GM20431 (cell line): ENCODE results near the gene APCDD1L.
"Not testable (repeated sequence)": the region's sequence is repeated elsewhere in the genome, so short reads cannot be mapped to it uniquely, and the experiment has no call there.

Experiments used
- in situ Hi-C: fragments of 300-500 bp; cut with MseI, MboI; formaldehyde crosslinking; loops from one replicate; pipeline ENCODE4 v1.15.0; 2020; ENCODE audit warnings: low sequenced_read_pairs; ENCODE audit not compliant: unreplicated experiment

Gene APCDD1L

DNA sequence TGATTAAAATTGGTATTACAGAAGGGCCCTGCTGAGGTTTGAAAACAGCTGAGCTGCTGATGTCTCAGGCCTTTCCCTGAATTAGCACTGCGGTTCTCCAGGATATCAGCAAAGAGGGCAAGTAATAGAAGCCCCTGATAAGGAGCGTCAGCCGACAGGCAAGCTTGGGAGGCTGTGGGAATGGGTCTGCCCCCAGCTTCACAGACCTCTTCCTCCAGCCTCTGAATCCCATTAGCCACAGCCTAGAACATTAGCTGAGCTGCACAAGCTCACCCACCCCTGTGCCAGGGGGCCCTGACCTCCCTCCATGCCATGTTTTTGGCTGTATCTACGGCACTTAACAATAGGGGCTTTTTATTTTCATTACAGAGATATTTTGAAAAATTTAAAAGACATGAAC, 66.2 kb downstream of the APCDD1L start:
- in situ Hi-C loops: no loop called here

DNA sequence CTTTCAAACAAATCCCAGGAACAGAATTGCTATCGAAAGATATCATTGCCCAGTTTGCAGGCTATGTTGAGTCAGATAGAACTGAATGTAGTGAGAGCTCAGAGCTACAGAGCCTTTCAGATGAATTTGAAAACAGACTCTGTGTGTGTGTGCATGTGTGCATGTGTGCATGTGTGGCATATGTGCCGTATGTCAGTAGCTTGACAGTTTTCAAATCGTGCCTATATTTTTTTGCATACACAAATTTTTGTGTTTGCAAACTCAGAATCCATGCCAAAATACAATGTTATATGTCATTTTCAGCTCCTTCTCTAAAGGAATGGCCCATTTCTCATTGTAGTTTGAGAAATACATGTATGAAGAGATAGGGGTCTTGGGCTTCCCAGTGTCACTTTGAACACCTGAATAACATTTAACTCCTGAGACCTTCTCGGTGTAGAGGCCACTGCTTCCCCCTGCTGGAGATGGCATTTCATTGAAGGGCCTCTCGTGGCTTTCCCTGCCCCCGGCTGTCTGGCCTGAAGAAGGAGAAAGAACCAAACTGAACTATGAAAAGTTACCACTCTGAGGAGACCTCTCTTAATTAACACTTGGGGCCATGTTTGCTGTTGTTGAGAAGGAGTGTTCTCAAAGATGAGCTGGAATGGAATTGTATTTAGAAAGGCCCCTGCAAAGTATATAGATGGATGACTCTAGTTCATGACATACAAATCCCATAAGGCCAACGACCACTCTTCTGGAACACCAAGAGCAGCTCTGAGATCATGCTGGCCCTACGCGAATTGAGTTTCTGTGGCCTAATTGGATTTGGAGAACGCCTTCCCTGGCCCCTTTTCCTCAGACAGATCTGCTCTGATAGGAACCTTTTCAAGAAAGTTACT, 67.4 kb downstream of the APCDD1L start:
- in situ Hi-C loops: no loop called here

DNA sequence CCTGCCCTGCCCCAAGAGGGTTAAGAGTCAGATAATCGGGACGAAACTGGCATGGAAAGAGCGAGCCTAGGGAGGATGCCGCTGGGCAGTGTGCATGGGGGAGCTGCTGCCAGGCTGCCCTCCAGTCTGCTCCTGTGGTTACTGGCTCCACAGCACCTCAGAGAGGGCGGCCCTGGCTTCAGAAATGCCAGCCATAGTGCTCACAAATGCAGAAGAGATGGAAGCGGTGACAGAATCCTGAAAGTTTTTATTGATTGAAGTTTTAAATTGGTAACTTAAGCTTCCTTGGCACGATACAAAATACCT, 68.3 kb downstream of the APCDD1L start:
- in situ Hi-C loops: no loop called here

DNA sequence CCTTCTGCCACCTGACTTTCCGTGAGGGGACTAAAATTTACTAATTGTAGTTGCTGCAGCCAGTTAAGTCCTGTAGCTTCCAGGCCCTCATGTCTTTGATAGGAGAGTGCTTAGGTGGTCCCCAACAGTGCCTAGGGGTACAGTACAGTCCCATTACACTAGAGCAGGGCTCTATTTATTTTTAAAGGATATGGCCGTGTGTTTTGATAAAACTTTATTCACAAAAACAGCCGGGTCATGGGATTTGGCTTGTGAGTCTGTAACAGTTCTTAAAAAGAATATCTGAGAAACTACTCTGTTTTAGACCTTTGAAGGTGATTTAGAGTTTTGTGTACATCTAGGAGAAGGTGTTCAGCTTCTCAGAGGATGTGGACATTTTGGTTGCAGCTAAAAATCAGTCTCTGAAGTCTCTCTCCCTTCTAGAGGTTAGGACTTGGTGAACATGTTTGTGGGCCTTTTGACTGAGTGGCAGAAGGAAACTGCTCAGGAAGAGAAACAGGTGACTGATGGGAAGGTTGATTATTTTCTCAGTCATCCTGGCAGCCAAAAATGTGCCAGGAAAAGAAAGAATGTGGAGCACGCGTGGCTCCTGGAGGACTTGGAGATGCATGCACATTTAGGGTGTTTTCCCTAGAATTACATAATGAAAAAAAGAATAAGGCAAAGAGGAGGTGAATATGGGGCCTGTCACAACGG, 68.8 kb downstream of the APCDD1L start:
- in situ Hi-C loops: no loop called here

DNA sequence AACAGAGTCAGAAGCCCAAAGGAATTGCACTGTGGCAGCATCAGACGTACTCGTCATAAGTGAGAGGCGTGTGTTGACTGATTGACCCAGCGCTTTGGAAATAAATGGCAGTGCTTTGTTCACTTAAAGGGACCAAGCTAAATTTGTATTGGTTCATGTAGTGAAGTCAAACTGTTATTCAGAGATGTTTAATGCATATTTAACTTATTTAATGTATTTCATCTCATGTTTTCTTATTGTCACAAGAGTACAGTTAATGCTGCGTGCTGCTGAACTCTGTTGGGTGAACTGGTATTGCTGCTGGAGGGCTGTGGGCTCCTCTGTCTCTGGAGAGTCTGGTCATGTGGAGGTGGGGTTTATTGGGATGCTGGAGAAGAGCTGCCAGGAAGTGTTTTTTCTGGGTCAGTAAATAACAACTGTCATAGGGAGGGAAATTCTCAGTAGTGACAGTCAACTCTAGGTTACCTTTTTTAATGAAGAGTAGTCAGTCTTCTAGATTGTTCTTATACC, 70.4 kb downstream of the APCDD1L start:
- in situ Hi-C loops: no loop called here

DNA sequence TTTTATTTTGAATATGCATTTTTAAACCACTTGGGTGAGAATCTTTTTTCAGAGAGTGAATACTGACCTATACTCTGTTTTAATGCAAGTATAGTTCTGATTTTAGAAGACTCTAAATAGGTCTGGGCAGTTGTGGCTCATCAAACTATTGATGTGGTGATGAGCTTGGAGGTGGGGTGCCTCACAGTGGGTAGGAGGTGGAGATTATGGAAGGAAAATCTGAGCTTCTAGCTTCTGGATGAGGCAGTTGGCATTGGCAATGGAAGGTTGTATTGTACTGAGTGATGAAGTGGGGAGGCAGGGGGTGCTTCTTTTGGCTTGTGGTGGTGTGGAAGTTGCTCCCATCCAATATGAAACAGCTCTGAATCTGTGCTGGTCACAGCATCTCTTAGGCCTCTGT, 73.5 kb downstream of the APCDD1L start:
- in situ Hi-C loops: no loop called here

DNA sequence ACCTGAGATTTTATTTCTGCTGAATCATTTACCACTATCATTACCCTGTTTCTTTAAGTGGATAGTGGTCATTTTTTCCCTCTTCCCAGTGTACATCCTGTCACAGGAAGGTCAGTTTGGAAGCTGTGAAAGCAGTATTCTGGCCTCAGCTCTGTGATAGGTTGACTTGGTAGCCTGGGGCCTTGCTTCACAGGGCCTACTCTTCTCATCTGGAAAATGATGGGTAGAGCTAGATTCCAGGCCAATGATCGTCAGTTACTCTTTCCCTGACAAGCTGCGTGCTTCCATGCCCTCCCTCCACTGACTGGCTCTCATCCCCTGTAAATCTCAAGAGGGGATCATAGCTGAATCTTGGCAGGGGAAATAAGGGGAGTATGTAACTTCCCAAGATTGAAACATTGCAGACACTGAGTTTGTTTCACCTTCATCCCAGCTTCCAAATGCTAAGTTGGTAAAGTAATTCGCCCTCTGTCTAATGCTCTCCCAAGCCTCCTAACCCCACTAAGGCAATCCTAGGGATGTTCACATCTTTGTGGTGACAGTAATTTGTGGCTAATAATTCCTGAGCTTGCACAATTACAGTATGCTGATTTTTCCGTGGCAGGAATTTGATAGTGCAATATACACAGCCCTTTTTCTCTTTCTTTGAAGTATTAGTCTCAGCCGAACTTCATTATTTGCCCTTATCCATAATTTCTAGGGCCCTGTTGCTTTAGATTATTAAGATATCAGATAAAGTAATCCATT, 75.0 kb downstream of the APCDD1L start:
- in situ Hi-C loops: no loop called here

DNA sequence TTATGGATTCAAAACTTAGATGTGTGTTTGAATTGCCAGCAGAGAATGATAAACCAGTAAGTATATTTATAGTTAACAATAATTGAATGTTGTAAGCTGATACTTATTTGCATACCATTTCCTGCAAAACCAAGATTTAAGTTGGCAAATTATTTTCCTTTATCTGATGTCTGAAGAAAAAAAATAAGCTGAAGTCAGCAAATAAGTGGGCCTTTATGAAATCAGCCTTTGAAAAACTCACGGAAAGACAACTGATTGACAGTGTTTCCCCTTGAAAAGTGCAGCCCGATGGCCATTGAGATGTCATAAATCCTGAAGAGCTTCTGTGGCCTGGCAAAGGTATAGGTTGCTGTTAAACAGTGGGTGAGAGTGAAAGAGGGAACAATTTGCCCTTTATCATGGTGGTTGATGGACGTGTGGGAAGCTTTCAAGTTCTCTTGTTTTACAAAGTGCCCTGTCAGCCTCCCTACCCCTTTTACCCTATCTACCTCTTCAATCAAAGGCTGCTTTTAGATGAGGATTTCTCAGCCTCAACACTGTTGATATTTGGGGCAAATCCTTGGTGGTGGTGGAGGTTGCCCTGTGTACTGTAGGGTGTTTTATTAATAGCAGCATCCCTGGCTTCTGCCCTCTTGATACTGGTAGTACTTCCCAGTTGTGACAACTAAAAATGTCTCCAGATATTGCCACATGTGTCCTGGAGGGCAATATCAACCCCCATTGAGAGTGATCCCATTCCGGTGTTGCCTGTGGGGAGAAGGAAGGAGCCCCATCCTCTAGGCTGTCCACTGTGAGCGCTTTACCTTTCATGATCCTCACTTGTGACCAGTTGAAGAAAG, 76.0 kb downstream of the APCDD1L start:
- in situ Hi-C loops: no loop called here

DNA sequence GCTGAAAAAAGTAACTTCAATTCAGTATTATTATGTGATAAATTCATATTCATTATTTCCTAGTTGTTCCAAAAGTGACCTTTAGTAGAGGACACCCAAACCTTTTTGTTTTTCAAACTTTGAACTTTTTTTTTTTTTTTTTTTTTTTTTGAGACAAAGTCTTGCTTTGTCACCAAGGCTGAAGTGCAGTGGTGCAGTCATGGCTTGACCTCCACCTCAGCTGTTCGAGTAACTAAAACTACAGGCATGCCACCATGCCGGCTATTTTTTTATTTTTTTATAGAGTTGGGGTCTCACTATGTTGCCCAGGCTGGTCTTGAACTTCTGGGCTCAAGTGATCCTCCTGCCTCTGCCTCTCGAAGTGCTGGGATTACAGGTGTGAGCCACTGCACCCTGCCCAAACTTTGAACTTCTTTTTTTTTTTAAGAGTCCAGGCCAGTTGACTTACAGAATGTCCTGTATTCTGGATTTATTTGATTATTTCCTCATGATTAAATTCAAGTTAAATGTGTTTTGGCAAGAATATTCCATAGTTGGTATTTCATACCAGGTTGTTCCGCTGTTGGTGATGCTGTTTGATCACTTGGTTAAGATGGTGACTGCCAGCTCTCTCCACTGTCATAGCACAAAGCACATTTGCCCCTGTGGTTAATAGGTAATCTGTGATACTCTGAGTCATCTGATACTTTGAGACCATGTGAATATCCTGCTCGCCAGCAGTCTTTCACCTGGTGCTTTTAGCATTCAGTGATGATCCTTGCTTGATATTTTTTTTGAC, 78.1 kb downstream of the APCDD1L start:
- in situ Hi-C loops: no loop called here

DNA sequence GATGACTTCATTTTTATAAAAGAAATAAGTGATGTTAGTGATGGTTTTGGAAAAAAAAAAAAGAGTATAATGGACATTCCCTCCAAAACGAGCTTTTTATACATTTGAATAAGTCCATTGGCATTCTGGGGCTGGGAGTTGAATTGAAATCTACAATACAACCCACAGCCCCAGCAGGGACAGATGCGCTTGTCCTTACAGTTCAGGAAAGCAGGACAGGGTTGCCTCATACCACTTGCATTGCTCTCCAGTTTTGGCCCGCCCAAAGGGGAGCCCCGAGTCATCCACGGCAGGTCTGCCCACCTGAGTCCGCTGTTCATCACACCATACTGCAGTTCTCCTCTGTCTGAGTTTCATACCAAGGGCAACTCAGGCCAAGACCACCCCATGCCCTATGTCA, 80.0 kb downstream of the APCDD1L start:
- in situ Hi-C loops: no loop called here

DNA sequence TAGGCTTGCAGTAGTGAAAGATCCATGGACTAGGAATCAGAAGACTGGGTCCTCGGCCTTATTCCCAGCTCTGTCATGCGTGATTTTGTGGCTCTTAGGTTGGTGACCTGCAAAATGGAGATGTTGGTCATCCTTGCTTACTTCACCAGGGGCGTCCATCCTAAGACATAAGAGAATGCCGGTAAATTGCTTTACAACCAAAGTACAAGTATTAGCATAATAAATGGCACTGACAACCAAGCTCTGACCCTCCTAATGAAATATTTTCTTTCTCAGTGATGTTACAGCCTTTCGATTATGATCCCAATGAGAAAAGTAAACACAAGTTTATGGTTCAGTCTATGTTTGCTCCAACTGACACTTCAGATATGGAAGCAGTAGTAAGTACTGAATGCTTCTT, 80.9 kb downstream of the APCDD1L start:
- in situ Hi-C loops: no loop called here

DNA sequence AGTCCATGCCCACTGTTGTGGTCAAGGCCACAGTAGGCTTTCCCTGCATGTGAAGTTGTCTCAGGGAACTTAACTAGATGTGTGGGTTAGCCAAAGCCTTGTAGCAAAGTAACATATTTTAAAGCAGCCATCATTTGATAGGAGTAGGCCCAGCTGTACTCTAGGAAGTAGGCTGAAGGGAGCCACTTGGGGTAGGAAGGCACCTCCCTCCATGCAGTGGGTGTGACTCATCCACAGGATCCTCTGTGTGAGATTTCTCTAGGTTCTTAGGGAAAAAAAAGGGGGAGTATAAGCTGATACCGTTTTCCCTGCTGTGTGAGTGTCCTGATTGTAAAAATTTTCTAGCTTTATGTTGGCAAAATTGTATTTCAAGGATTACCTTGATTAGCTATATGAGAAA, 81.4 kb downstream of the APCDD1L start:
- in situ Hi-C loops: no loop called here

DNA sequence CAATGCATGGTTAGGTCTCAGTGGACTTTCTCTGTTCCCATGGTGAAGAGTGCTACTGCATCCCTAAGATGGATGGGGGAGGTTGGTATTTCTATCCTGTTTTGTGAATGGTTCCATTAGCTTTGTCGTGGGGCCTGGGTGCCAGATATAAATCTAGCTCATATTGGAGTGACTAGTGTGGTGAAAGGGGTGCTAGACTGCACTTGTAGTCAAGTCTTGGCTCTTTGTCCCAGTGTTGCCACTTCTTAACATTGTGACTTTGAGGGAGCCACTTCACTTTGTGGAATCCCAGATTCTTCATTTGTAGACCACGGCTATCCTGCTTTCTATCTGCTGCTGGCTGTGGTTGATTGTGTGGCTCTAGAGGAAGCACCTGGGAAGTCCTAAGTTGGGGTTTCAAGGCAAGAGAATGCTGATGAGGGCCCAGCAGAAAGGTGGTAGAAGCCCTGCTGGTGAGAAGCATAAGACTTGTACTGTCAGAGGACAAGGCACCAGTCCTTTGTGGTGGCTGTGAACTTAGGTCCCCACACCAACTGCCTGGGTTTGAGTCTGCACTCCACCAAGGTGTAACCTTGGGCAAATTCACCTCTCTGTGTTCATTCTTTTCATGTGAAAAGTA, 82.1 kb downstream of the APCDD1L start:
- in situ Hi-C loops: no loop called here

DNA sequence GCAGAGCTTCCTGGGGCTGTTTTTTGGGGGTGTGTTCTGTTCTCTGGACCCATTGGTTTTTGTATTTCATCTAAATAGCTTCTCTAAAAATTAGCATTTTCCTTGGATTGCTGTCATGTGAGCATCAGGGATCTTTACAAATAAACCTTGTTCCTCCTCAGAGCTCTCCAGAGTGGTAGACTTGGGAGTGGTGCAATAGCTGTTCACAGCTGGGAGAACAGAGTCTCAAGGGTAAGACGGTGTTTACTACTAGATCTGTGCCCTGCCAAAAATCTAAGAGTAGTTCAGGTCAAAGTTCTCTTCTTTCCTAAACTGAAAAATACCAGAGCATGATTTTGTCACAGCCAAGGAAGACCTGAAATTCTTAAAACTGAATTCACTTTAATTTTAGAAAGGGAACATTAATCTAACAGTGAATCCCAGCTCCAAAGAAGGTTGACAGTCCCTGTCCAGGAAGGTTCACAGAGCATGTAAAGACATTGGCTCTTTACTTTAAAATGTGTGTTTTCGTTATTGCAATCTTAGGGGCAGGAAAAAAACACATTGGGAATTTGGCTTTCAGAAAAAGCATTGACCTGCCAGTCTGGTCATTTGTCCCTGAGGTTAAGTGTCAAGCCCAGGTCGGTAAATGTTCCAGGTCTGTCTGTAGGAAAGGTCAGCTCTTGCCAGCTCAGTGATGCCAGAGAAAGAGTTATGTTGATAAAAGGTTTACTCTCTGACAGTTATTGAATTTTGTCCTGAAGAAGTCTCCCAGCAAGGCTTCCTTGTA, 82.8 kb downstream of the APCDD1L start:
- in situ Hi-C loops: no loop called here

DNA sequence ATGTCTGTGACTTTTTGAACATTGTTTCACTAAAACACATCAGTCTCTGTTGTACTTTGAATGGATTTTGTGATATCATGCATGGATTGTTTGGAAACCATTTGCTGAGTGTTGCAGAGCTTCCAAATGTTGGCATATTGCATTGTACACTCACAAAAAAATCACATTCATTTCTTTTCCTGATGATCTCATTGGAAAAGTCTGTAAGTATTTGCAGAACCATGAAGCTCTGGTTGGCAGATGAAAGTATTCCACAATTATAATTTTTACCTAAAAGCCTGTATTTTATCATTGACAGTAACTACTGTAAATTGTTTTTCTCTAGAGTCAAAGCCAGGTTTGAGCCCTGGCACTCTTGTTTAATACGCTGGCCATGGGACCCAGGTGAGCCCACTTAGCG, 84.1 kb downstream of the APCDD1L start:
- in situ Hi-C loops: no loop called here

DNA sequence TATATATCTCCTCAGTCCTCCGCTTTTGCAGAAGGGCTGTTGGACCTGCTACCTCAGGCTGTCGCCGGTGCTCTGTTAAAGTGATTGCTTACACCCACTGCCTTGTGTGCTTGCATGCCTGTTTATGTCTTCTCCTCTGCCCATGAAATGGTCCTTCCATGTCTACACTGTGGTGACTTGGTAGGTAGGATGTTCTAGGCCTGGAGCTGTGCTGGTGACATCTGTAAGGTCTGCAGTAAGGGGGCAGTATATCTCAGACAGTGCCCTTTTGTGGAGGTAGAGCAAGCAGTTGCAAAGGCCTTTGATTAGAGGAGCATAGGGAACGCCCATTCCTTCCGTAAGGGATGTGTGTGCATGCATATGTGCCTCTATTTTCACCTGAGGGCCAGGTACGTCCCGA, 85.9 kb downstream of the APCDD1L start:
- in situ Hi-C loops: no loop called here

DNA sequence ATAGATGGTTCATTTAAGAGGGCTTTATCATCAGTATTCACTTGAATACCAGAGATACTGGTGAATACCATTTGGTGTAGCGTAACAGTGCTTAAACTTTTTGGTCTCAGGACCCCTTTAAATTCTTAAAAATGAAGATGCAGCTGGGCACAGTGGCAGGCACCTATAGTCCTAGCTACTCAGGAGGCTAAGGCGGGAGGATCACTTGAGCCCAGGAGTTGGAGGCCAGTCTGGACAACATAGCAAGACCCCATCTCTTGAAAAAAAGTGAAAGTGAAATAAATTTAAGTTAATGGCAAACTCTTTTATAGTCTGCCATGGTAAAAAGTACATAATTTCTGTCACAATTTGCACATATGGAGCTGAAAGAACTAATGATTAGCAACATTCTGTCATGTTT, 86.8 kb downstream of the APCDD1L start:
- in situ Hi-C loops: no loop called here

DNA sequence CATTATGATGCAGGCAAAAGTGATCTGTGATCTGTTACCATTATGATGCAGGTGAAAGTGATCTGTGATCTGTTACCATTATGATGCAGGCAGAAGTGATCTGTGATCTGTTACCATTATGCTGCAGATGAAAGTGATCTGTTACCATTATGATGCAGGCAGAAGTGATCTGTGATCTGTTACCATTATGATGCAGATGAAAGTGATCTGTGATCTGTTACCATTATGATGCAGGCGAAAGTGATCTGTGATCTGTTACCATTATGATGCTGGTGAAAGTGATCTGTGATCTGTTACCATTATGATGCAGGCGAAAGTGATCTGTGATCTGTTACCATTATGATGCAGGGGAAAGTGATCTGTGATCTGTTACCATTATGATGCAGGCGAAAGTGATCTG, 87.6 kb downstream of the APCDD1L start:
- in situ Hi-C loops: not testable (repeated sequence)
